ENCODE results near the gene PDS5A.
"Not testable (repeated sequence)": the region's sequence is repeated elsewhere in the genome, so short reads cannot be mapped to it uniquely, and the experiment has no call there.

Gene PDS5A

GRCh38 chr4:39825090-39825489 is 152.6 kb downstream of the PDS5A start:
- no peak for DNase-seq (ENCODE audit: low spot score)

- DNase-seq (ENCODE audit: low spot score), result no peak
Measured at GRCh38 chr4:39823191-39823590, 154.5 kb downstream of the PDS5A start.

- no peak for DNase-seq (ENCODE audit: low spot score)
Measured at GRCh38 chr4:39822662-39823061, 155.0 kb downstream of the PDS5A start.

GRCh38 chr4:39821951-39822350 is 155.8 kb downstream of the PDS5A start:
- no peak for DNase-seq (ENCODE audit: low spot score)

- DNase-seq (ENCODE audit: low spot score), result no peak
Measured at GRCh38 chr4:39820186-39820585, 157.5 kb downstream of the PDS5A start.

- DNase-seq (ENCODE audit: low spot score), result no peak
Measured at GRCh38 chr4:39818646-39819045, 159.1 kb downstream of the PDS5A start.

GRCh38 chr4:39814403-39815185 is 163.1 kb downstream of the PDS5A start:
- DNase-seq (ENCODE audit: low spot score), result no peak

GRCh38 chr4:39813761-39814160 is 163.9 kb downstream of the PDS5A start:
- DNase-seq (ENCODE audit: low spot score), result not testable (repeated sequence)

- DNase-seq (ENCODE audit: low spot score), result not testable (repeated sequence)
Measured at GRCh38 chr4:39813033-39813432, 164.7 kb downstream of the PDS5A start.

GRCh38 chr4:39812500-39812899 is 165.2 kb downstream of the PDS5A start:
- no peak for DNase-seq (ENCODE audit: low spot score)

- no peak for DNase-seq (ENCODE audit: low spot score)
Measured at GRCh38 chr4:39808231-39808749, 169.4 kb downstream of the PDS5A start.

GRCh38 chr4:39802005-39802404 is 175.7 kb downstream of the PDS5A start:
- DNase-seq (ENCODE audit: low spot score), result no peak

- not testable (repeated sequence) for DNase-seq (ENCODE audit: low spot score)
Measured at GRCh38 chr4:39792976-39793375, 184.7 kb downstream of the PDS5A start.

- no peak for DNase-seq (ENCODE audit: low spot score)
Measured at GRCh38 chr4:39792529-39792928, 185.2 kb downstream of the PDS5A start.

GRCh38 chr4:39792128-39792527 is 185.6 kb downstream of the PDS5A start:
- no peak for DNase-seq (ENCODE audit: low spot score)

GRCh38 chr4:39786838-39787237 is 190.9 kb downstream of the PDS5A start:
- DNase-seq (ENCODE audit: low spot score), result no peak

GRCh38 chr4:39785083-39785482 is 192.6 kb downstream of the PDS5A start:
- DNase-seq (ENCODE audit: low spot score), result no peak

- not testable (repeated sequence) for DNase-seq (ENCODE audit: low spot score)
Measured at GRCh38 chr4:39781988-39782387, 195.7 kb downstream of the PDS5A start.
